CMK (cell line): ENCODE results near the gene SCPEP1.
"Not testable (repeated sequence)": the region's sequence is repeated elsewhere in the genome, so short reads cannot be mapped to it uniquely, and the experiment has no call there.

ENCODE experiments used
- DNase-seq: peaks from one replicate; pipeline ENCODE4 v3.0.0-alpha.2; 2010; ENCODE audit warnings: low read depth

Gene SCPEP1

DNA sequence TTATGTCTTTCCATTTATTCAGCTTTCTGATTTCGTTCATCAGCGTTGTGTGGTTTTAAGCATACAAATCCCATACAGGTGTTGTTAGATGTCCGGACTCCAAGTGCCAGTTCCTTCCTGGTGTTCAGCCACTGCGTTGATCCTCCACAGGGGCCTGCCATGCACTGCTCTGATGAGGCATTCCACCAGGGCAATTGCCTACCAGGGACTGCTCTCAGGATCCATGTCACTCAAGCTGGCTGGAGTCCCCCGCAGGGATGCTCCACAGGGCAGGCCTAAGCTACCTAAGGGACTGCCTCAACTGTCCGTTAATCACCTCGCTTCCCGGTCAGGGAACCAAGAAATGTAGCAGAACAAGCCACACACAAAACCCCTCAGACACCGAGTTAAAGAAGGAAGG lies 12.7 kb upstream of the SCPEP1 start:
- DNase-seq, result not testable (repeated sequence)

GRCh38 chr17:56965681-56966080 lies 12.2 kb upstream of the SCPEP1 start:
- DNase-seq, result not testable (repeated sequence)

GRCh38 chr17:56966338-56966737 lies 11.6 kb upstream of the SCPEP1 start:
- no peak for DNase-seq

GRCh38 chr17:56970974-56971373 lies 7.0 kb upstream of the SCPEP1 start:
- DNase-seq, result no peak

DNA sequence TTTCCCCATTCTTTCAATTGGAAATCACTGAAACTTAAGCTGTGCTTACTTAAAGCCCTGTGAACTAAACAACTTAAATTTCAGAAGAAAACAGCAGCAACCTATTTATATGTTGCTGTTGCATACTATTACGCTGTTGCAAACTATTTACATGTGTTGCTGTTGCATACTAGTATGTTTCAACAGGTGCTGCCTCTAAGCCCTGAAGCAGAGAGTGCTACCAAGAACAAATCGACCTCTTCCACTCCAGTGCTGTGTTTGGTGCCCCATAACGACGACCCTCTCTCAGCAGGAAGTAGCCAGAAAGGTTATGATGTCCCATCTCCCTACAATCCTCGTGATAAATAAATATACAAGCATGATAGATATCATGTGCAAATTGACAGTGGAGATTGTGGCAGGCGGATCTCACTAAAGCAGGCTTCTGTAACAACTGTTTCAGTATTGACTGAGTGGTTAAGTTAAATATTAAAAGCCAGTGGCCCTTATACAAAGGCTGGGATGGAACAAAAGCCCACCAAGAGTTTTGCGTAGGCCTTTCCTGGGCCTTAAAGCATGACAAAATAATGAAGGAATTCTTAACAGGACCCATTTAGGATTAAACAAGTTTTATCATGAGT lies 5.7 kb upstream of the SCPEP1 start:
- DNase-seq, result no peak

DNA sequence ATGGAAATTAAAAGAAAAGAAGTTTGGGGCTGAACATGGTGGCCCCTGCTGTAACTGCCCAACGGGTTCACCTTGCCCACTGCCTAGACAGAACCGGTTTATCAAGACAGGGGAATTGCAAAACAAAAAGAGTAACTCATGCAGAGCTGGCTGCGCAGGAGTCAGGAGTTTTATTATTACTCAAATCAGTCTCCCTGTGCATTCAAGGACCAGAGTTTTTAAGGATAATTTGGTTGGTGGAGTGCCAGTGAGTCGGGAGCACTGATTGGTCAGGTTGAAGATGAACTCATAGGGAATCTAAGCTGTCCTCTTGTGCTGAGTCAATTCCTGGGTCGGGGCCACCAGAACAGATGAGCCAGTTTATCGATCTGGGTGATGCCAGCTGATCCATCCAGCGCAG lies 4.4 kb upstream of the SCPEP1 start:
- no peak for DNase-seq

DNA sequence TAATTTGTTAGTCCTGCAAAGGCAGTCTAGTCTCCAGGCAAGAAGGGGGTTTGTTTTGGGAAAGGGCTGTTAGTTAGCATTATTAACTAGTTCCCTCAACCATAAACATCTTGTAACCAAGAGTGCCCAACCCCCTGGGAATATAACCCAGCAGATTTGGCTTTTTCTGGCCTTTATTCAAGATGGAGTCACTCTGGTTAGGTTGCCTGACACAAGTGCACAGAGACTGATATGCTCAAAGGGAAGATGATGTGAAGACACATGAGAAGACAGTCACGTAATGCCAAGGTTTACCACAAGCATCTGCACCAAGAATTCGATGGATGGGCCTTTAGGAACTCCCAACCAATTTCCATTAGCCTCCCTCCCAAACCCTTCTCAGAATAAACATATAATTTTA lies 3.9 kb upstream of the SCPEP1 start:
- DNase-seq, result no peak

DNA sequence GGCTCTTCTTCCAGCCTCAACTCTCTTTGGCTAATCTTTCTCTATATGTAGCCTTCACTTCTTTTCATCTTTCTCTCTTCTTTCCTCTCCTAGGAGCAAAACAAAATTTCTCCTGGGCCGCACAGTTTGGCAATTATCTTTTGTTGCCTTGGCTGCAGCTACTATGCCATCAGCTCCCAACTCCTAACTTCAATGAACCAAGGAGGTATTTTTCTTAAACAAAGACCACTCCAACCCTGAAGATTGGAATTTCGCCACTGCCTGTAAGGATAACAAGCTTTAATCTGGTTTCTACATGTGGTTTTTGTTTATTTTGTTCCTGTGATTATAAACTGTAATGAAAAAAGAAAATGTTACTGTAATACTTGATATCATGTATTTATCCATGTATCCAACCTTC lies 2.3 kb upstream of the SCPEP1 start:
- DNase-seq, result no peak

GRCh38 chr17:56976941-56977608 lies 856 bp upstream of the SCPEP1 start:
- no peak for DNase-seq

- DNase-seq, result peak; percentile 18
Observed at GRCh38 chr17:56978441-56979090, 635 bp downstream of the SCPEP1 start.

GRCh38 chr17:56979091-56979480 lies 1.2 kb downstream of the SCPEP1 start:
- DNase-seq, result no peak

DNA sequence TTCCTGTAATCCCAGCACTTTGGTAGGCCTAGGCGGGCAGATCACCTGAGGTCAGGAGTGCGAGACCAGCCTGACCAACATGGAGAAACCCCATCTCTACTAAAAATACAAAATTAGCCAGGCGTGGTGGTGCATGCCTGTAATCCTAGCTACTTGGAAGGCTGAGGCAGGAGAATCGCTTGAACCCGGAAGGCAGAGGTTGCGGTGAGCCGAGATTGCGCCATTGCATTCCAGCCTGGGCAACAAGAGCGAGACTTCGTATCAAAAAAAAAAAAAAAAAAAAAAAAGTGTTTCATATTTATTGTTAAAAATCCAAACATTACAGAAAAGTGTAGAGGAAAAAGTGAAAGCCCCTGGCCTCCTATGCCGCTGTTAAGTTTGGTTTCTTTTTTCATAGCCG lies 2.6 kb downstream of the SCPEP1 start:
- not testable (repeated sequence) for DNase-seq

- no peak for DNase-seq
Observed at GRCh38 chr17:56982312-56982711, 4.4 kb downstream of the SCPEP1 start.

- no peak for DNase-seq
Observed at GRCh38 chr17:56983366-56983765, 5.4 kb downstream of the SCPEP1 start.

DNA sequence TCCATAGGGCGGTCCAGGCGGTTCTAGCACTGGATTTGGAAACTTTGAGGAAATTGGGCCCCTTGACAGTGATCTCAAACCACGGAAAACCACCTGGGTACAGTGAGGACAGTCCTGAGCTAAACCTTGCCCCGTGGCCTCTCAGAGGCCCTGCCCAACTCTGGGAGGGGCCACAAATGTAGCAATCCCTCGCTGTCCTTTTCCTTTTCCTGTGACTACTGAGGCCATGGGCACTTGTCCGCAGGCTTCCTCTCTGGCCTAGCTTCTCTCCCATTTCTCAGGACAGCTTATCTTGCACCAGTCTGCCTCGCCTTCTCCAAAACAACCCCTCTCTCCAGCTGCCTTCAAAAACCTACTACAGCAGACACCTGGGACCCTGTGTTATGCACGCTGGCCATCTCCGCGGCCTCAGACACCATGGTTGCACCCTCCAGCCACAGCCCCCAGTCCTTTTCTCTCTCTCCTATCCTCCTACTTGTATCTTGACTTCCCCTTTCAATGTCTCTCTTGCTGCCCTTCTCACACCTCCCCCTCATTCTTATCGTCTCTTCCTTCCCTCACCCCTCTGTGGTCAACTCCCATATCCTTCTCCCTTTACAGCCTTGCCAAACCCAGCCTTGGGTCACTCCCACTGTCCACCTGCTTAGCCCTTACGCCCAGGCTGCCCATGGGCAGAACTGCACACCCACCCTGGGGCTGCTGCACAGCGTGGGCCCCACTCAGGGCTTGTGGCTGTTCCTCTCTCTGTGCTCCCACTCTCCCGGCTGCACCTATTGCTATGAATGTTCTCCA lies 7.6 kb downstream of the SCPEP1 start:
- DNase-seq, result peak; percentile 89

- no peak for DNase-seq
Observed at GRCh38 chr17:56987283-56987834, 9.4 kb downstream of the SCPEP1 start.

- no peak for DNase-seq
Observed at GRCh38 chr17:56988901-56989572, 11.1 kb downstream of the SCPEP1 start.

DNA sequence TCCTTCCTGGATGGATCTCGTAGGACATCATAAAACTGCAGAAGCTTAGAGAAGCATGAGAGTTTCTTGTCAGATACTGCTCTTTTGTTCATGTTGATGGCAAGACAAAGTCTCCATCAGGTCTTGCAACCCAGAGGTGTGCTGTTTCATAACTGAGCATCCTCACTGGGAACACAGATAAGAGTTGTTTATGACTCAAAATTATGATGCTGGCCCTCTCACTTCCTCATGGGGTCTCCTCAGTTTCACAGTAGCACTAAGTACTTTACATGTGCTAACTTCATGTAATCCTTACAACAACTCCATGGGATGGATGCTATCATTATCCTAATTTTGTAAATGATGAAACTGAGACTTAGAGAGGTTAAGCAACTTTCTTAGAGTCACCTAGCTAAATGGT lies 14.4 kb downstream of the SCPEP1 start:
- no peak for DNase-seq

- no peak for DNase-seq
Observed at GRCh38 chr17:56994009-56994792, 16.3 kb downstream of the SCPEP1 start.

GRCh38 chr17:56995766-56996165 lies 17.8 kb downstream of the SCPEP1 start:
- DNase-seq, result no peak

- no peak for DNase-seq
Observed at GRCh38 chr17:56997313-56997712, 19.4 kb downstream of the SCPEP1 start.
